Measurements from ENCODE around the gene AP1AR. TPM values are rescaled to one million over a fixed set of nuclear protein-coding genes. Genes with fewer than 3 reads are reported as not detected.

The AP1AR gene
- total and polyA plus RNA-seq, 4 donors = 7.6 to 14.7 (median 7.8) TPM

GRCh38 chr4:112277705-112278448, 46.3 kb downstream of the AP1AR start:
- H3K36me3 ChIP-seq (ENCODE audit: control insufficient read depth in 4 of 4, insufficient read depth in 3 of 4, low read depth in 1 of 4, low read length in 3 of 4) = peaks cover 0 to 8% (median 2%) of the 10 kb centered on the region in 4 donors
- WGBS = 92% methylated on average over 10 of the region's 10 CpGs

GRCh38 chr4:112279025-112279881, 47.7 kb downstream of the AP1AR start:
- Histone ChIP-seq H3K4me3 (ENCODE audit: low read depth in 1 of 3, low read length in 3 of 3) (no peak overlapping the region), H3K4me1 (ENCODE audit: control insufficient read depth in 4 of 4, insufficient read depth in 4 of 4, low read length in 3 of 4) (peaks cover 4 to 17% (median 12%) of the 10 kb centered on the region in 4 donors), H3K27ac (ENCODE audit: low read depth in 1 of 2, low read length in 2 of 2) (no peak overlapping the region), H3K9me3 (ENCODE audit: control insufficient read depth in 4 of 4, low read length in 3 of 4) (no peaks in the 10 kb centered on the region), H3K9ac (ENCODE audit: low read depth in 1 of 2, low read length in 2 of 2) (no peak overlapping the region), H3K27me3 (ENCODE audit: control insufficient read depth in 4 of 4, insufficient read depth in 4 of 4, low read length in 3 of 4) (no peaks in the 10 kb centered on the region), H3K36me3 (ENCODE audit: control insufficient read depth in 4 of 4, insufficient read depth in 3 of 4, low read depth in 1 of 4, low read length in 3 of 4) (peaks cover 0 to 8% (median 2%) of the 10 kb centered on the region in 4 donors)
- WGBS = 58% methylated on average over 10 of the region's 10 CpGs
- TF ChIP-seq FOXA1 (IDR thresholded peaks at IDR 0.05) (no peak), RAD21 (IDR thresholded peaks at IDR 0.05) (no peak), MAX (IDR thresholded peaks at IDR 0.05) (no peak), YY1 (IDR thresholded peaks at IDR 0.05) (no peak), EGR1 (IDR thresholded peaks at IDR 0.05; ENCODE audit: low read depth in 2 of 2) (no peak), RXRA (IDR thresholded peaks at IDR 0.05) (no peak), HNF4A (conservative IDR thresholded peaks at IDR 0.05) (no peak), SP1 (IDR thresholded peaks at IDR 0.05) (no peak), CTCF (IDR thresholded peaks at IDR 0.05; ENCODE audit: low read depth, low read length, missing input control) (no peak), ATF3 (IDR thresholded peaks at IDR 0.05) (no peak), NR2F2 (IDR thresholded peaks at IDR 0.05) (no peak), GABPA (IDR thresholded peaks at IDR 0.05 in 1 of 2, conservative IDR thresholded peaks at IDR 0.05 in 1 of 2) (no peak), ZBTB33 (IDR thresholded peaks at IDR 0.05) (no peak)
- no peak for DNase-seq (ENCODE audit: low spot score)

More at GRCh38 chr4:112277705-112278448, 46.3 kb downstream of the AP1AR start:
- no peak for DNase-seq (ENCODE audit: low spot score)
- H3K27ac ChIP-seq (ENCODE audit: low read depth in 1 of 2, low read length in 2 of 2) = no peak overlapping the region
- H3K9ac ChIP-seq (ENCODE audit: low read depth in 1 of 2, low read length in 2 of 2) = no peak overlapping the region
- peaks cover 0 to 6% (median 2%) of the 10 kb centered on the region in 4 donors for H3K4me1 ChIP-seq (ENCODE audit: control insufficient read depth in 4 of 4, insufficient read depth in 4 of 4, low read length in 3 of 4)
- no peaks in the 10 kb centered on the region for H3K9me3 ChIP-seq (ENCODE audit: control insufficient read depth in 4 of 4, low read length in 3 of 4)
- H3K4me3 ChIP-seq (ENCODE audit: low read depth in 1 of 3, low read length in 3 of 3) = no peak overlapping the region
- TF ChIP-seq HNF4G (IDR thresholded peaks at IDR 0.05) (no peak), HNF4A (conservative IDR thresholded peaks at IDR 0.05) (no peak), MAX (IDR thresholded peaks at IDR 0.05) (no peak)
- H3K27me3 ChIP-seq (ENCODE audit: control insufficient read depth in 4 of 4, insufficient read depth in 4 of 4, low read length in 3 of 4) = no peaks in the 10 kb centered on the region
